ENCODE results near the gene TICAM1.
"Not testable (repeated sequence)": the region's sequence is repeated elsewhere in the genome, so short reads cannot be mapped to it uniquely, and the experiment has no call there.

The TICAM1 gene

GRCh38 chr19:4831304-4831978 is at the start of gene TICAM1:
Gene TICAM1 (minus strand): TSS chr19:4831712. CDS start chr19:4818377, 13,335 bp downstream.
- DNase-seq = peak; percentile 80

- DNase-seq = no peak
Observed at GRCh38 chr19:4879041-4879440, 47.5 kb upstream of the TICAM1 start.

GRCh38 chr19:4878491-4878968 is 47.0 kb upstream of the TICAM1 start:
- no peak for DNase-seq

- no peak for DNase-seq
Observed at GRCh38 chr19:4877753-4878490, 46.4 kb upstream of the TICAM1 start.

- DNase-seq = no peak
Observed at GRCh38 chr19:4873930-4874329, 42.4 kb upstream of the TICAM1 start.

GRCh38 chr19:4871711-4872110 is 40.2 kb upstream of the TICAM1 start:
- DNase-seq = no peak

GRCh38 chr19:4870025-4870700 is 38.7 kb upstream of the TICAM1 start:
- DNase-seq = no peak

GRCh38 chr19:4868286-4868834 is 36.8 kb upstream of the TICAM1 start:
- DNase-seq = no peak

- peak; percentile 87 for DNase-seq
Observed at GRCh38 chr19:4867534-4868285, 36.2 kb upstream of the TICAM1 start, which contains the start of gene PLIN3. Gene PLIN3 (minus strand): TSS chr19:4867667. CDS start chr19:4861394, 6,273 bp downstream.

- peak; percentile 49 for DNase-seq
Observed at GRCh38 chr19:4866595-4867424, 35.3 kb upstream of the TICAM1 start.

- DNase-seq = no peak
Observed at GRCh38 chr19:4861147-4861546, 29.6 kb upstream of the TICAM1 start.

GRCh38 chr19:4859697-4860096 is 28.2 kb upstream of the TICAM1 start:
- no peak for DNase-seq

- not testable (repeated sequence) for DNase-seq
Observed at GRCh38 chr19:4856468-4856867, 25.0 kb upstream of the TICAM1 start.

GRCh38 chr19:4853506-4853905 is 22.0 kb upstream of the TICAM1 start:
- DNase-seq = not testable (repeated sequence)

GRCh38 chr19:4852484-4852883 is 21.0 kb upstream of the TICAM1 start:
- no peak for DNase-seq

- DNase-seq = peak; percentile 76
Observed at GRCh38 chr19:4851551-4852290, 20.2 kb upstream of the TICAM1 start.

GRCh38 chr19:4849019-4849418 is 17.5 kb upstream of the TICAM1 start:
- DNase-seq = no peak

- DNase-seq = no peak
Observed at GRCh38 chr19:4847190-4847973, 15.9 kb upstream of the TICAM1 start.

GRCh38 chr19:4845975-4846374 is 14.5 kb upstream of the TICAM1 start:
- DNase-seq = not testable (repeated sequence)
